HG03354 (cell line): Measurements from ENCODE around the gene STING1.
"Not testable (repeated sequence)": the region's sequence is repeated elsewhere in the genome, so short reads cannot be mapped to it uniquely, and the experiment has no call there.

ENCODE experiments used
- ATAC-seq: cut with Tn5 transposase; IDR thresholded peaks from one replicate; pipeline ENCODE4 v1.9.1; 2021; ENCODE audit warnings: mild to moderate bottlenecking; ENCODE audit not compliant: unreplicated experiment, poor library complexity, severe bottlenecking

STING1 gene

GRCh38 chr5:139446956-139447779, 35.4 kb downstream of the STING1 start:
- ATAC-seq: peak; percentile 52

GRCh38 chr5:139445325-139446170, 37.0 kb downstream of the STING1 start:
- ATAC-seq: no peak

- no peak for ATAC-seq
Measured at GRCh38 chr5:139443831-139444453, 38.6 kb downstream of the STING1 start.

GRCh38 chr5:139440416-139440815, 42.1 kb downstream of the STING1 start:
- not testable (repeated sequence) for ATAC-seq

- peak; percentile 94 for ATAC-seq
Measured at GRCh38 chr5:139439013-139439903, 43.3 kb downstream of the STING1 start, which contains the start of gene DNAJC18. DNAJC18 (minus strand) TSS chr5:139439525; CDS start chr5:139439445, 80 bp downstream.

- ATAC-seq: no peak
Measured at GRCh38 chr5:139438707-139439012, 43.9 kb downstream of the STING1 start.

- ATAC-seq: no peak
Measured at GRCh38 chr5:139435676-139436075, 46.9 kb downstream of the STING1 start.

- no peak for ATAC-seq
Measured at GRCh38 chr5:139431706-139432105, 50.9 kb downstream of the STING1 start.

- no peak for ATAC-seq
Measured at GRCh38 chr5:139430015-139430414, 52.5 kb downstream of the STING1 start.

- no peak for ATAC-seq
Measured at GRCh38 chr5:139426203-139426885, 56.2 kb downstream of the STING1 start.
